Measurements from ENCODE around the gene NDFIP1. TPM values are rescaled to one million over a fixed set of nuclear protein-coding genes. Genes with fewer than 3 reads are reported as not detected.

NDFIP1 gene
- total RNA-seq, 1 experiment from 2014 or later: 27.6 TPM

DNA sequence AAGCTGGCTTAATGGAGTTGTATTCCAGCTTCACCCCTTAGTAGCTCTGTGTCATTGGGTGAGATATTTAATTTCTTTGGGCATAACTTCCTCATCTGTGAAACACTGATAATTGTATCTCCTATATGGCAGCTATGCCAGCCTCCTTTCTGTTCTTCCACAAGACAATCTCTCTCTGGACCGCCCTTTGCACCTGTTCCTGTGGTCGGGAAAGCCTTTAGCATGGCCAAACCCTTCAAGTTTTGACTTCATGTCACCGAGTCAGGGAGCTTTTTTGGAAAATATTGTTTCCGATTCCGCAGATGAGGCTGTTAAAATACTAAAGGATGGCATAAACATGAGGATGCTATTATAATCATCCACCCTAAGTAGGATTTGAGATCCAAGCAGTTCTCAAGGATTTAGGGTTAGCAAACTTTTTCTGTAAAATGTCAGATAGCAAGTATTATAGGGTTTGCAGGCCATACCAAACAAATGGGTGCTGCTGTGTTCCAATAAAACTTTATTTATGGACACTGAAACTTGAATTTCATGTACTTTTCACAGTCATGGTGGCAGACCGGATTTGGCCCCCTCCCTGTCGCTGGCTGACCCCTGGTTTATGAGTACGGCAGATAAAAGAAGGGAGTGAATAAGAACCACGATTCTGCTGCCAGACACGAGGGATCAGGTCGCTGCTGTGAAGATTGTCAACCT is 695 bp upstream of the NDFIP1 start:
- Mint-ChIP-seq H3K27me3 (ENCODE audit: low read depth) (peaks cover 15% of the 10 kb centered on the region), H3K36me3 (0 out of 2 replicates have a peak, but pooled peaks cover 3% of the 10 kb centered on the region), H3K9me3 (no peaks in the 10 kb centered on the region), H3K4me1 (peaks cover 22% of the 10 kb centered on the region), H3K4me3 (peak overlapping the region; percentile 70), H3K27ac (peak overlapping the region; percentile 69; the same call in 1 of the 2 replicates)
- DNase-seq (ENCODE audit: low spot score): no peak
- no peak for ATAC-seq
- TF ChIP-seq TP53 (CRISPR knock-in tag; IDR thresholded peaks at IDR 0.05) (no peak), ZNF317 (CRISPR knock-in tag; IDR thresholded peaks at IDR 0.05; ENCODE audit: borderline replicate concordance, low read depth) (no peak), MXD4 (CRISPR knock-in tag; IDR thresholded peaks at IDR 0.05; ENCODE audit: borderline replicate concordance) (no peak), MYBL2 (CRISPR knock-in tag; IDR thresholded peaks at IDR 0.05) (no peak), TCF7 (CRISPR knock-in tag; IDR thresholded peaks at IDR 0.05; ENCODE audit: low read depth) (no peak), FOXJ3 (CRISPR knock-in tag; IDR thresholded peaks at IDR 0.05; ENCODE audit: borderline replicate concordance) (no peak), TEAD1 (CRISPR knock-in tag; IDR thresholded peaks at IDR 0.05) (no peak; the same call in 1 of the 2 replicates), CREM (CRISPR knock-in tag; IDR thresholded peaks at IDR 0.05) (no peak), SMAD4 (CRISPR knock-in tag; IDR thresholded peaks at IDR 0.05) (no peak)
- TF ChIP-seq, protein P1, sequence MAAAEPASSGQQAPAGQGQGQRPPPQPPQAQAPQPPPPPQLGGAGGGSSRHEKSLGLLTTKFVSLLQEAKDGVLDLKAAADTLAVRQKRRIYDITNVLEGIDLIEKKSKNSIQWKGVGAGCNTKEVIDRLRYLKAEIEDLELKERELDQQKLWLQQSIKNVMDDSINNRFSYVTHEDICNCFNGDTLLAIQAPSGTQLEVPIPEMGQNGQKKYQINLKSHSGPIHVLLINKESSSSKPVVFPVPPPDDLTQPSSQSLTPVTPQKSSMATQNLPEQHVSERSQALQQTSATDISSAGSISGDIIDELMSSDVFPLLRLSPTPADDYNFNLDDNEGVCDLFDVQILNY (CRISPR knock-in tag; IDR thresholded peaks at IDR 0.05): no peak
- TF ChIP-seq, protein P2, sequence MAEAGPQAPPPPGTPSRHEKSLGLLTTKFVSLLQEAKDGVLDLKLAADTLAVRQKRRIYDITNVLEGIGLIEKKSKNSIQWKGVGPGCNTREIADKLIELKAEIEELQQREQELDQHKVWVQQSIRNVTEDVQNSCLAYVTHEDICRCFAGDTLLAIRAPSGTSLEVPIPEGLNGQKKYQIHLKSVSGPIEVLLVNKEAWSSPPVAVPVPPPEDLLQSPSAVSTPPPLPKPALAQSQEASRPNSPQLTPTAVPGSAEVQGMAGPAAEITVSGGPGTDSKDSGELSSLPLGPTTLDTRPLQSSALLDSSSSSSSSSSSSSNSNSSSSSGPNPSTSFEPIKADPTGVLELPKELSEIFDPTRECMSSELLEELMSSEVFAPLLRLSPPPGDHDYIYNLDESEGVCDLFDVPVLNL (CRISPR knock-in tag; IDR thresholded peaks at IDR 0.05; ENCODE audit: borderline replicate concordance, low read depth): no peak
- TF ChIP-seq, protein P3, sequence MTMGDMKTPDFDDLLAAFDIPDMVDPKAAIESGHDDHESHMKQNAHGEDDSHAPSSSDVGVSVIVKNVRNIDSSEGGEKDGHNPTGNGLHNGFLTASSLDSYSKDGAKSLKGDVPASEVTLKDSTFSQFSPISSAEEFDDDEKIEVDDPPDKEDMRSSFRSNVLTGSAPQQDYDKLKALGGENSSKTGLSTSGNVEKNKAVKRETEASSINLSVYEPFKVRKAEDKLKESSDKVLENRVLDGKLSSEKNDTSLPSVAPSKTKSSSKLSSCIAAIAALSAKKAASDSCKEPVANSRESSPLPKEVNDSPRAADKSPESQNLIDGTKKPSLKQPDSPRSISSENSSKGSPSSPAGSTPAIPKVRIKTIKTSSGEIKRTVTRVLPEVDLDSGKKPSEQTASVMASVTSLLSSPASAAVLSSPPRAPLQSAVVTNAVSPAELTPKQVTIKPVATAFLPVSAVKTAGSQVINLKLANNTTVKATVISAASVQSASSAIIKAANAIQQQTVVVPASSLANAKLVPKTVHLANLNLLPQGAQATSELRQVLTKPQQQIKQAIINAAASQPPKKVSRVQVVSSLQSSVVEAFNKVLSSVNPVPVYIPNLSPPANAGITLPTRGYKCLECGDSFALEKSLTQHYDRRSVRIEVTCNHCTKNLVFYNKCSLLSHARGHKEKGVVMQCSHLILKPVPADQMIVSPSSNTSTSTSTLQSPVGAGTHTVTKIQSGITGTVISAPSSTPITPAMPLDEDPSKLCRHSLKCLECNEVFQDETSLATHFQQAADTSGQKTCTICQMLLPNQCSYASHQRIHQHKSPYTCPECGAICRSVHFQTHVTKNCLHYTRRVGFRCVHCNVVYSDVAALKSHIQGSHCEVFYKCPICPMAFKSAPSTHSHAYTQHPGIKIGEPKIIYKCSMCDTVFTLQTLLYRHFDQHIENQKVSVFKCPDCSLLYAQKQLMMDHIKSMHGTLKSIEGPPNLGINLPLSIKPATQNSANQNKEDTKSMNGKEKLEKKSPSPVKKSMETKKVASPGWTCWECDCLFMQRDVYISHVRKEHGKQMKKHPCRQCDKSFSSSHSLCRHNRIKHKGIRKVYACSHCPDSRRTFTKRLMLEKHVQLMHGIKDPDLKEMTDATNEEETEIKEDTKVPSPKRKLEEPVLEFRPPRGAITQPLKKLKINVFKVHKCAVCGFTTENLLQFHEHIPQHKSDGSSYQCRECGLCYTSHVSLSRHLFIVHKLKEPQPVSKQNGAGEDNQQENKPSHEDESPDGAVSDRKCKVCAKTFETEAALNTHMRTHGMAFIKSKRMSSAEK (CRISPR knock-in tag; IDR thresholded peaks at IDR 0.05; ENCODE audit: borderline replicate concordance): no peak
- POLR2A ChIA-PET: no interaction called here
- CTCF ChIA-PET: interaction anchor here (0.7 to 4.2 kb wide), 4 partner anchors 36 to 116 kb away, joined by 3 to 13 read pairs (median 6); partner anchors contain the start of gene GNPDA1

DNA sequence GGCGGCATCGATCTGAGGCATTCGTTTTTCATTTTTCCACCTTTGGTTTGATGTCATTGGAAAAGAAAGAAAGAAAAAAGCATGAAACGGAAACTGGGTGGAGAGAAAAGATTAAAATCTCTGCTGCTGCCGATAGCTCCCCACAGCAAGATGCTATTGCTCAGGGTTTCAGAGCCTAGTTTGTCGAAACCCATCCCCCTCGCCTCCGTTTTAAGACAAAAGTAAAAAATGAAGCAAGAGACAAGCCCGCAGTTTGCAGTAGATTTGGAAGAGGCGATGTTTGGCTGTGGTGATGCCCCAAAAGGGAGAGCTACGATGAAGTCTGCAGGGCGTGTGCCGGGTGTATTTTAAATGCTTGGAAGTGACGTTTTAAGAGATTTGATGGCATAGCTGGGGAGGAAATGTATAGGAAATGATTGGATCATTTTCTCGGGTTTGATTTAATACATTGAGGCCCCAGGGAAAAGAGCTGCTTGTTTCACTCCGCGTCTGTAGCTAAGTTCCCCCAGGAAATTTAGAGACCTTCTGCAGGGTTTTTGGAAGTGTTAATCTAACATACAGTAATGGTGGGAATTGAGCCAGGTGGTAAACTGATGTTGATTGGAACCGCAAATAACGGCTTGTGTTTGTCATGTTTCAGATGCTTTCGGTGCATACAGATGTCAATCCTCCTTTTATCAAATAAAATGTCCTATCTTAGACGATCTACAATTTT is 909 bp downstream of the NDFIP1 start:
- H3K4me3 Mint-ChIP-seq: peak overlapping the region; percentile 81
- CTCF ChIA-PET: interaction anchor here (0.9 to 4.2 kb wide), 5 partner anchors 20 to 604 kb away, joined by 3 to 13 read pairs (median 6); partner anchors contain the start of gene GNPDA1
- TF ChIP-seq ATF1 (CRISPR knock-in tag; IDR thresholded peaks at IDR 0.05) (0 out of 2 replicates have a peak, but pooled peaks have one; percentile 4), KAT7 (CRISPR knock-in tag; IDR thresholded peaks at IDR 0.05; ENCODE audit: borderline replicate concordance) (no peak; the same call in 1 of the 2 replicates)
- TF ChIP-seq, protein P4, sequence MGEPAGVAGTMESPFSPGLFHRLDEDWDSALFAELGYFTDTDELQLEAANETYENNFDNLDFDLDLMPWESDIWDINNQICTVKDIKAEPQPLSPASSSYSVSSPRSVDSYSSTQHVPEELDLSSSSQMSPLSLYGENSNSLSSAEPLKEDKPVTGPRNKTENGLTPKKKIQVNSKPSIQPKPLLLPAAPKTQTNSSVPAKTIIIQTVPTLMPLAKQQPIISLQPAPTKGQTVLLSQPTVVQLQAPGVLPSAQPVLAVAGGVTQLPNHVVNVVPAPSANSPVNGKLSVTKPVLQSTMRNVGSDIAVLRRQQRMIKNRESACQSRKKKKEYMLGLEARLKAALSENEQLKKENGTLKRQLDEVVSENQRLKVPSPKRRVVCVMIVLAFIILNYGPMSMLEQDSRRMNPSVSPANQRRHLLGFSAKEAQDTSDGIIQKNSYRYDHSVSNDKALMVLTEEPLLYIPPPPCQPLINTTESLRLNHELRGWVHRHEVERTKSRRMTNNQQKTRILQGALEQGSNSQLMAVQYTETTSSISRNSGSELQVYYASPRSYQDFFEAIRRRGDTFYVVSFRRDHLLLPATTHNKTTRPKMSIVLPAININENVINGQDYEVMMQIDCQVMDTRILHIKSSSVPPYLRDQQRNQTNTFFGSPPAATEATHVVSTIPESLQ (CRISPR knock-in tag; IDR thresholded peaks at IDR 0.05): no peak
- TF ChIP-seq, protein P5, sequence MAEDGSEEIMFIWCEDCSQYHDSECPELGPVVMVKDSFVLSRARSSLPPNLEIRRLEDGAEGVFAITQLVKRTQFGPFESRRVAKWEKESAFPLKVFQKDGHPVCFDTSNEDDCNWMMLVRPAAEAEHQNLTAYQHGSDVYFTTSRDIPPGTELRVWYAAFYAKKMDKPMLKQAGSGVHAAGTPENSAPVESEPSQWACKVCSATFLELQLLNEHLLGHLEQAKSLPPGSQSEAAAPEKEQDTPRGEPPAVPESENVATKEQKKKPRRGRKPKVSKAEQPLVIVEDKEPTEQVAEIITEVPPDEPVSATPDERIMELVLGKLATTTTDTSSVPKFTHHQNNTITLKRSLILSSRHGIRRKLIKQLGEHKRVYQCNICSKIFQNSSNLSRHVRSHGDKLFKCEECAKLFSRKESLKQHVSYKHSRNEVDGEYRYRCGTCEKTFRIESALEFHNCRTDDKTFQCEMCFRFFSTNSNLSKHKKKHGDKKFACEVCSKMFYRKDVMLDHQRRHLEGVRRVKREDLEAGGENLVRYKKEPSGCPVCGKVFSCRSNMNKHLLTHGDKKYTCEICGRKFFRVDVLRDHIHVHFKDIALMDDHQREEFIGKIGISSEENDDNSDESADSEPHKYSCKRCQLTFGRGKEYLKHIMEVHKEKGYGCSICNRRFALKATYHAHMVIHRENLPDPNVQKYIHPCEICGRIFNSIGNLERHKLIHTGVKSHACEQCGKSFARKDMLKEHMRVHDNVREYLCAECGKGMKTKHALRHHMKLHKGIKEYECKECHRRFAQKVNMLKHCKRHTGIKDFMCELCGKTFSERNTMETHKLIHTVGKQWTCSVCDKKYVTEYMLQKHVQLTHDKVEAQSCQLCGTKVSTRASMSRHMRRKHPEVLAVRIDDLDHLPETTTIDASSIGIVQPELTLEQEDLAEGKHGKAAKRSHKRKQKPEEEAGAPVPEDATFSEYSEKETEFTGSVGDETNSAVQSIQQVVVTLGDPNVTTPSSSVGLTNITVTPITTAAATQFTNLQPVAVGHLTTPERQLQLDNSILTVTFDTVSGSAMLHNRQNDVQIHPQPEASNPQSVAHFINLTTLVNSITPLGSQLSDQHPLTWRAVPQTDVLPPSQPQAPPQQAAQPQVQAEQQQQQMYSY (CRISPR knock-in tag; IDR thresholded peaks at IDR 0.05): no peak
- POLR2A ChIA-PET: no interaction called here
- H3K27ac Mint-ChIP-seq: peak overlapping the region; percentile 67
- DNase-seq (ENCODE audit: low spot score): no peak
- peaks cover 32% of the 10 kb centered on the region for H3K4me1 Mint-ChIP-seq
- no peak for ATAC-seq
- 0 out of 2 replicates have a peak, but pooled peaks cover 3% of the 10 kb centered on the region for H3K36me3 Mint-ChIP-seq
- peaks cover 15% of the 10 kb centered on the region for H3K27me3 Mint-ChIP-seq (ENCODE audit: low read depth)
- H3K9me3 Mint-ChIP-seq: no peaks in the 10 kb centered on the region
